HepG2 (cell line): ENCODE measurements around the gene ASL. TPM values are rescaled to one million over a fixed set of nuclear protein-coding genes. Genes with fewer than 3 reads are reported as not detected.
A peak's percentile ranks its signal among the peaks of the same experiment; 100 is the strongest.

Experiments used
- AHDC1 ChIP-seq: sonication (generic); formaldehyde crosslinking; IDR thresholded peaks from 2 replicates; pipeline ENCODE4 v1.5.1; 2020; ENCODE audit warnings: mild to moderate bottlenecking, missing genetic modification reagents, borderline replicate concordance
- GATAD1 ChIP-seq: IDR thresholded peaks from 2 replicates; pipeline ENCODE4 v1.6.1; 2016; ENCODE audit warnings: missing genetic modification reagents, missing compliant biosample characterization
- HCFC1 ChIP-seq: fragments of 150-350 bp; IDR thresholded peaks from 2 replicates; pipeline ENCODE4 v1.6.1; 2014; ENCODE audit warnings: low read depth, low read length
- NFKB2 ChIP-seq: sonication (generic); formaldehyde crosslinking; IDR thresholded peaks from 2 replicates; pipeline ENCODE4 v1.4.0; 2020; ENCODE audit warnings: missing genetic modification reagents, borderline replicate concordance
- ZBTB38 ChIP-seq: sonication (generic); formaldehyde crosslinking; IDR thresholded peaks from 2 replicates; pipeline ENCODE4 v1.5.1; 2020; ENCODE audit warnings: mild to moderate bottlenecking, missing genetic modification reagents
- ZNF235 ChIP-seq: sonication (generic); formaldehyde crosslinking; IDR thresholded peaks from 2 replicates; pipeline ENCODE4 v1.8.1; 2023; ENCODE audit warnings: mild to moderate bottlenecking, missing genetic modification reagents, borderline replicate concordance
- ZNF407 ChIP-seq: sonication (generic); formaldehyde crosslinking; IDR thresholded peaks from one replicate; pipeline ENCODE4 v1.5.1; 2020; ENCODE audit warnings: mild to moderate bottlenecking, missing genetic modification reagents; ENCODE audit errors: not compliant biosample characterization
- ZNF468 ChIP-seq: sonication (generic); formaldehyde crosslinking; IDR thresholded peaks from 2 replicates; pipeline ENCODE4 v1.8.0; 2022; ENCODE audit warnings: mild to moderate bottlenecking, moderate library complexity, missing genetic modification reagents
- ZNF589 ChIP-seq: sonication (generic); formaldehyde crosslinking; conservative IDR thresholded peaks from 2 replicates; pipeline ENCODE4 v1.8.0; 2022; ENCODE audit warnings: mild to moderate bottlenecking, moderate library complexity, missing genetic modification reagents
- ZNF652 ChIP-seq: IDR thresholded peaks from 2 replicates; pipeline ENCODE4 v1.6.1; 2016; ENCODE audit warnings: low read depth, borderline replicate concordance
- ZNF746 ChIP-seq: sonication (generic); formaldehyde crosslinking; IDR thresholded peaks from 2 replicates; pipeline ENCODE4 v1.8.0; 2022; ENCODE audit warnings: mild to moderate bottlenecking, missing genetic modification reagents
- ZNF776 ChIP-seq: sonication (generic); formaldehyde crosslinking; IDR thresholded peaks from 2 replicates; pipeline ENCODE4 v1.4.0; 2020; ENCODE audit warnings: mild to moderate bottlenecking, missing genetic modification reagents
- ZSCAN29 ChIP-seq: sonication (generic); formaldehyde crosslinking; conservative IDR thresholded peaks from 2 replicates; pipeline ENCODE4 v1.4.0; 2020; ENCODE audit warnings: mild to moderate bottlenecking, missing genetic modification reagents
- polyA plus RNA-seq, 8 experiments: library from polyadenylated mRNA; depleted of rRNA in 3 of 8; stranded (reverse) in 7 of 8; unstranded in 1 of 8; fragments of >200 nt; fragmentation: Illumina TruSeq in 4 of 8; extraction: Trizol in 4 of 8; gene quantifications; 2 replicates each; pipeline versions ENCODE4 v1.2.1 to v1.2.3, GENCODE V29; 2011 to 2016; ENCODE audit warnings: low read depth in 4 of 8, missing spikeins in 1 of 8, mixed read lengths in 1 of 8; ENCODE audit not compliant: insufficient read depth in 1 of 8
- total RNA-seq, 5 experiments: library from RNA; depleted of rRNA; stranded (reverse); fragments of >200 nt; fragmentation: Illumina TruSeq; extraction: Trizol; gene quantifications; 2 replicates each; pipeline ENCODE4 v1.2.3, GENCODE V29; 2016; ENCODE audit warnings: low read depth in 1 of 5

Gene ASL
- total and polyA plus RNA-seq, 2 of the 13 experiments (the other 11 are each of a cell fraction or from before 2014, with no cell fraction given) = 71.4 to 96.5 TPM

GRCh38 chr7:66075590-66076461 is at the start of gene ASL (continued):
- TF ChIP-seq ZNF407 = peak; percentile 46
- TF ChIP-seq HCFC1 = no peak
- peak; percentile 72; the same call in 1 of the 2 replicates for TF ChIP-seq ZNF776 (CRISPR knock-in tag)
- TF ChIP-seq ZSCAN29 (CRISPR knock-in tag) = no peak
- no peak for TF ChIP-seq ZNF589 (CRISPR knock-in tag)
- TF ChIP-seq ZNF652 (CRISPR knock-in tag) = no peak
- TF ChIP-seq AHDC1 (CRISPR knock-in tag) = 0 out of 2 replicates have a peak, but pooled peaks have one; percentile 32
- TF ChIP-seq ZNF235 (CRISPR knock-in tag) = no peak
- peak; percentile 89; the same call in 1 of the 2 replicates for TF ChIP-seq NFKB2 (CRISPR knock-in tag)
- peak; percentile 50; the same call in 1 of the 2 replicates for TF ChIP-seq GATAD1 (CRISPR knock-in tag)
- no peak for TF ChIP-seq ZNF468 (CRISPR knock-in tag)
- TF ChIP-seq ZBTB38 (CRISPR knock-in tag) = peak; percentile 76; the same call in 1 of the 2 replicates
- TF ChIP-seq ZNF746 (CRISPR knock-in tag) = peak; percentile 73
